BLaER1 (cell line): ENCODE data around the gene GTPBP6.
"Not testable (repeated sequence)": the region's sequence is repeated elsewhere in the genome, so short reads cannot be mapped to it uniquely, and the experiment has no call there.

Source experiments
- H3K27ac ChIP-seq: shearing (Covaris generic); formaldehyde crosslinking; 2 replicates; pipeline ENCODE4 v1.8.1; 2022
- H3K27me3 ChIP-seq: shearing (Covaris generic); formaldehyde crosslinking; 2 replicates; pipeline ENCODE4 v1.8.1; 2022
- H3K36me3 ChIP-seq: shearing (Covaris generic); formaldehyde crosslinking; 2 replicates; pipeline ENCODE4 v1.8.1; 2022
- H3K4me1 ChIP-seq: shearing (Covaris generic); formaldehyde crosslinking; 2 replicates; pipeline ENCODE4 v1.8.1; 2022
- H3K4me2 ChIP-seq: shearing (Covaris generic); formaldehyde crosslinking; 2 replicates; pipeline ENCODE4 v1.8.1; 2022
- H3K4me3 ChIP-seq: shearing (Covaris generic); formaldehyde crosslinking; 2 replicates; pipeline ENCODE4 v1.8.1; 2022
- H3K9ac ChIP-seq: shearing (Covaris generic); formaldehyde crosslinking; 2 replicates; pipeline ENCODE4 v1.8.1; 2022
- H3K9me3 ChIP-seq: shearing (Covaris generic); formaldehyde crosslinking; 2 replicates; pipeline ENCODE4 v1.8.1; 2022
- H4K20me1 ChIP-seq: shearing (Covaris generic); formaldehyde crosslinking; 2 replicates; pipeline ENCODE4 v1.8.1; 2022
- Cebpa-rat ChIP-seq: shearing (Covaris generic); IDR thresholded peaks from 2 replicates; pipeline ENCODE4 v1.8.1; 2022

The GTPBP6 gene

GRCh38 chrX:282000-282681, 36.5 kb downstream of the GTPBP6 start:
- peak overlapping the region; percentile 19; the same call in 1 of the 2 replicates for H3K9ac ChIP-seq
- peak overlapping the region; percentile 42 for H3K4me2 ChIP-seq
- not testable (repeated sequence) for H4K20me1 ChIP-seq, H3K4me3 ChIP-seq, H3K9me3 ChIP-seq, H3K27me3 ChIP-seq
- H3K36me3 ChIP-seq: peaks cover 30% of the 10 kb centered on the region
- peak; percentile 70 for TF ChIP-seq Cebpa-rat
- peaks cover 43% of the 10 kb centered on the region for H3K4me1 ChIP-seq
- H3K27ac ChIP-seq: 0 out of 2 replicates have a peak overlapping the region, but pooled peaks have one; percentile 44

GRCh38 chrX:281166-281999, 37.2 kb downstream of the GTPBP6 start, which contains the start of gene PLCXD1:
PLCXD1 (plus strand) TSS chrX:281381; CDS start chrX:284188, 2,807 bp downstream.
- H3K4me2 ChIP-seq: peak within 1 kb of the TSS; percentile 69

GRCh38 chrX:280722-281121, 37.9 kb downstream of the GTPBP6 start:
- not testable (repeated sequence) for H3K27ac ChIP-seq, H3K4me3 ChIP-seq, H4K20me1 ChIP-seq, H3K27me3 ChIP-seq, H3K9ac ChIP-seq, H3K9me3 ChIP-seq, H3K4me2 ChIP-seq
- peaks cover 51% of the 10 kb centered on the region for H3K4me1 ChIP-seq
- peaks cover 18% of the 10 kb centered on the region for H3K36me3 ChIP-seq

More at GRCh38 chrX:281166-281999, 37.2 kb downstream of the GTPBP6 start, which contains the start of gene PLCXD1:
- Histone ChIP-seq H3K9me3 (no peaks in the 10 kb centered on the region), H3K9ac (peak within 1 kb of the TSS; percentile 19; the same call in 1 of the 2 replicates), H3K27ac (0 out of 2 replicates have a peak within 1 kb of the TSS, but pooled peaks have one; percentile 44), H3K27me3 (no peaks in the 10 kb centered on the region), H3K36me3 (peaks cover 24% of the 10 kb centered on the region), H4K20me1 (no peaks in the 10 kb centered on the region), H3K4me3 (no peak within 1 kb of the TSS), H3K4me1 (peaks cover 48% of the 10 kb centered on the region)
- no peak for TF ChIP-seq Cebpa-rat

- Histone ChIP-seq H3K27ac (0 out of 2 replicates have a peak overlapping the region, but pooled peaks have one; percentile 13), H3K4me2 (peak overlapping the region; percentile 69), H3K4me1 (peaks cover 58% of the 10 kb centered on the region), H3K36me3 (peaks cover 10% of the 10 kb centered on the region)
- H3K4me3 ChIP-seq, H3K27me3 ChIP-seq, H3K9ac ChIP-seq, H4K20me1 ChIP-seq, H3K9me3 ChIP-seq: not testable (repeated sequence)
These were observed 38.6 kb downstream of the GTPBP6 start for GRCh38 chrX:279757-280604.

- Histone ChIP-seq H3K9ac (peak overlapping the region; percentile 84), H3K36me3 (no peaks in the 10 kb centered on the region), H3K9me3 (no peaks in the 10 kb centered on the region), H3K4me1 (peaks cover 43% of the 10 kb centered on the region), H3K27me3 (no peaks in the 10 kb centered on the region), H4K20me1 (no peaks in the 10 kb centered on the region), H3K4me2 (peak overlapping the region; percentile 99), H3K4me3 (peak overlapping the region; percentile 71), H3K27ac (peak overlapping the region; percentile 94)
- no peak for TF ChIP-seq Cebpa-rat
These were observed 41.9 kb downstream of the GTPBP6 start for GRCh38 chrX:276581-277201.

- peak overlapping the region; percentile 99 for H3K4me2 ChIP-seq
- H3K4me1 ChIP-seq: peaks cover 36% of the 10 kb centered on the region
- peak overlapping the region; percentile 84 for H3K9ac ChIP-seq
- no peak for TF ChIP-seq Cebpa-rat
- H3K27ac ChIP-seq: peak overlapping the region; percentile 94
- H3K4me3 ChIP-seq: peak overlapping the region; percentile 71
- no peaks in the 10 kb centered on the region for H3K36me3 ChIP-seq
- H4K20me1 ChIP-seq: no peaks in the 10 kb centered on the region
- no peaks in the 10 kb centered on the region for H3K27me3 ChIP-seq
- no peaks in the 10 kb centered on the region for H3K9me3 ChIP-seq
These were observed 42.5 kb downstream of the GTPBP6 start for GRCh38 chrX:275967-276580.

- Histone ChIP-seq H3K4me1 (peaks cover 36% of the 10 kb centered on the region), H3K36me3 (no peaks in the 10 kb centered on the region), H3K9ac (peak overlapping the region; percentile 84), H3K27me3 (no peaks in the 10 kb centered on the region), H3K4me2 (peak overlapping the region; percentile 99), H3K27ac (peak overlapping the region; percentile 94), H4K20me1 (no peaks in the 10 kb centered on the region), H3K4me3 (peak overlapping the region; percentile 71), H3K9me3 (no peaks in the 10 kb centered on the region)
- no peak for TF ChIP-seq Cebpa-rat
These were observed 43.1 kb downstream of the GTPBP6 start for GRCh38 chrX:275476-275966.

GRCh38 chrX:274904-275475, 43.6 kb downstream of the GTPBP6 start:
- H3K27ac ChIP-seq: peak overlapping the region; percentile 94

More at GRCh38 chrX:274904-275475, 43.6 kb downstream of the GTPBP6 start:
- no peaks in the 10 kb centered on the region for H3K27me3 ChIP-seq
- no peaks in the 10 kb centered on the region for H4K20me1 ChIP-seq
- TF ChIP-seq Cebpa-rat: no peak
- H3K4me2 ChIP-seq: peak overlapping the region; percentile 99
- no peaks in the 10 kb centered on the region for H3K36me3 ChIP-seq
- peak overlapping the region; percentile 84 for H3K9ac ChIP-seq
- H3K4me1 ChIP-seq: peaks cover 35% of the 10 kb centered on the region
- H3K4me3 ChIP-seq: peak overlapping the region; percentile 71
- H3K9me3 ChIP-seq: no peaks in the 10 kb centered on the region
